Kidney epithelial cell (primary cell): Measurements from ENCODE around the gene MORF4L2. TPM values are rescaled to one million over a fixed set of nuclear protein-coding genes. Genes with fewer than 3 reads are reported as not detected.
"Not testable (repeated sequence)": the region's sequence is repeated elsewhere in the genome, so short reads cannot be mapped to it uniquely, and the experiment has no call there.

Experiments
- DNase-seq: peaks from one replicate; pipeline ENCODE4 v3.0.0-alpha.2; 2010; ENCODE audit warnings: low read depth
- H3K27me3 ChIP-seq: 2 replicates; pipeline ENCODE4 v1.6.0; 2011; ENCODE audit warnings: low read length; ENCODE audit not compliant: control insufficient read depth, insufficient read depth
- H3K36me3 ChIP-seq: 2 replicates; pipeline ENCODE4 v1.5.1; 2011; ENCODE audit warnings: low read length; ENCODE audit not compliant: control insufficient read depth, insufficient read depth
- H3K4me3 ChIP-seq: 2 replicates; pipeline ENCODE4 v1.5.1; 2011; ENCODE audit warnings: low read depth, mild to moderate bottlenecking, control low read depth, low read length
- CTCF ChIP-seq: IDR thresholded peaks from 2 replicates; pipeline ENCODE4 v1.5.1; 2011; ENCODE audit warnings: mild to moderate bottlenecking, moderate library complexity, low read length, control low read depth, inconsistent platforms; ENCODE audit not compliant: insufficient read depth, poor library complexity, severe bottlenecking
- total RNA-seq: library from RNA; depleted of rRNA; stranded (reverse); fragments of >200 nt; gene quantifications from 2 replicates; pipeline ENCODE4 v1.2.3, GENCODE V29; 2015

The MORF4L2 gene
- total RNA-seq, 1 donor from 2014 or later: 373 TPM

GRCh38 chrX:103674531-103675454 lies 11.7 kb downstream of the MORF4L2 start:
- Histone ChIP-seq H3K4me3 (no peak overlapping the region), H3K27me3 (no peaks in the 10 kb centered on the region), H3K36me3 (no peaks in the 10 kb centered on the region)
- no peak for TF ChIP-seq CTCF
- DNase-seq: no peak

GRCh38 chrX:103669745-103670144 lies 16.8 kb downstream of the MORF4L2 start:
- DNase-seq: no peak
- no peak for TF ChIP-seq CTCF
- H3K4me3 ChIP-seq: no peak overlapping the region

GRCh38 chrX:103666202-103667107 lies 20.0 kb downstream of the MORF4L2 start:
- H3K27me3 ChIP-seq: no peaks in the 10 kb centered on the region
- no peak for TF ChIP-seq CTCF
- no peaks in the 10 kb centered on the region for H3K36me3 ChIP-seq
- DNase-seq: no peak
- no peak overlapping the region for H3K4me3 ChIP-seq

More at GRCh38 chrX:103669745-103670144, 16.8 kb downstream of the MORF4L2 start:
- Histone ChIP-seq H3K27me3 (no peaks in the 10 kb centered on the region), H3K36me3 (no peaks in the 10 kb centered on the region)

- no peak for TF ChIP-seq CTCF
- no peaks in the 10 kb centered on the region for H3K36me3 ChIP-seq
- no peaks in the 10 kb centered on the region for H3K27me3 ChIP-seq
- no peak overlapping the region for H3K4me3 ChIP-seq
- DNase-seq: no peak
Observed at GRCh38 chrX:103663981-103664762, 22.3 kb downstream of the MORF4L2 start.

- not testable (repeated sequence) for H3K4me3 ChIP-seq, DNase-seq, H3K36me3 ChIP-seq, H3K27me3 ChIP-seq
Observed at GRCh38 chrX:103659460-103659859, 27.0 kb downstream of the MORF4L2 start.
